Measurements from ENCODE around the gene AURKB.

DNA sequence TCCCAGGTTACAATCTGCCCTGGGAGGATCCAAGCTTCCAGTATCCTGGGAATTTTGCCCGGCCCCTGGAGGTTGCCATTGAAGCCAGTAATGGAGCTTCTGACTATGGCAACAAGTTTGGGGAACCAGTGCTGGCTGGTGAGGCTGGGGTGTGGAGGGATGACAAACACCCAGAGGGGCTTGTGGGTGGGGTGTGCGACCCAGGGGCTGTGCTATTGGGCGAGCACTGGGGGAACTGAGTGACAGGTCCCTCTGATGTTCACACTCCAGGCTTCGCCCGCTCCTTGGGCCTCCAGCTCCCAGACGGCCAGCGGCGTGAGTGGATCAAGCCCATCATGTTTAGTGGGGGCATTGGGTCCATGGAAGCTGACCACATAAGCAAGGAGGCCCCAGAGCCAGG lies 47.4 kb upstream of the AURKB start:
- TF ChIP-seq CTCF (IDR thresholded peaks at IDR 0.05; ENCODE audit: insufficient read depth, low read depth, low read length): no peak
- TF ChIP-seq EZH2 (IDR thresholded peaks at IDR 0.05; ENCODE audit: insufficient read depth, low read length): no peak
